A172 (cell line): ENCODE results near the gene SPCS3. TPM values are rescaled to one million over a fixed set of nuclear protein-coding genes. Genes with fewer than 3 reads are reported as not detected.
"Not testable (repeated sequence)": the region's sequence is repeated elsewhere in the genome, so short reads cannot be mapped to it uniquely, and the experiment has no call there.

Experiments
- DNase-seq: peaks from one replicate; pipeline ENCODE4 v3.0.0-alpha.2; 2015; ENCODE audit warnings: low spot score
- total RNA-seq: library from RNA; depleted of rRNA; stranded (reverse); fragments of >200 nt; shearing (Covaris generic); gene quantifications from 2 replicates; pipeline ENCODE4 v1.2.3, GENCODE V29; 2014; rRNA removed

SPCS3 gene
- 52.4 and 69.4 TPM in 2 replicates for total RNA-seq

DNA sequence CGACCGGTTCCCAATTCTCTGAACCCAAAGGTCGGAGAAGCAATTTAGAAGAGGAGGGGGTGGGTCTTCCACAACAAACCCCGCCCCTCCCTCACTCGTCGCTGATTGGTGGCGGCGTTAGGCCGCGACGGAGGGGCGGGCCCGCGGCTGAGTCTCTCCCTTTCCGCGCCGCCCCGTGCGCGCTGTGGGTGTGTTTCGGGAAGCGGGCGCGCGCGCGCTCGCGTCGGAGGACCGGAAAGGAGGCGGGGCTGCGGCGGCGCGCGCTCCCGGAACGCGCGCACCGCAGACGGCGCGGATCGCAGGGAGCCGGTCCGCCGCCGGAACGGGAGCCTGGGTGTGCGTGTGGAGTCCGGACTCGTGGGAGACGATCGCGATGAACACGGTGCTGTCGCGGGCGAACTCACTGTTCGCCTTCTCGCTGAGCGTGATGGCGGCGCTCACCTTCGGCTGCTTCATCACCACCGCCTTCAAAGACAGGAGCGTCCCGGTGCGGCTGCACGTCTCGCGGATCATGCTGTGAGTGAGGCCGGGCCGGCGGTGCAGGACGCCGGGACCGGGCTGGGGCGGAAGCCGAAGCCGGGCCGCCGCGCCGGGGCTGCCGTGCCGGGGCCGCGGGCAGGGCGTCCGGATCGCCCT, at the start of gene SPCS3:
Gene SPCS3 (plus strand): TSS at position 263 of the 636 bp plus-strand sequence. CDS start 111 bp downstream, at position 374.
- peak; percentile 85 for DNase-seq

DNA sequence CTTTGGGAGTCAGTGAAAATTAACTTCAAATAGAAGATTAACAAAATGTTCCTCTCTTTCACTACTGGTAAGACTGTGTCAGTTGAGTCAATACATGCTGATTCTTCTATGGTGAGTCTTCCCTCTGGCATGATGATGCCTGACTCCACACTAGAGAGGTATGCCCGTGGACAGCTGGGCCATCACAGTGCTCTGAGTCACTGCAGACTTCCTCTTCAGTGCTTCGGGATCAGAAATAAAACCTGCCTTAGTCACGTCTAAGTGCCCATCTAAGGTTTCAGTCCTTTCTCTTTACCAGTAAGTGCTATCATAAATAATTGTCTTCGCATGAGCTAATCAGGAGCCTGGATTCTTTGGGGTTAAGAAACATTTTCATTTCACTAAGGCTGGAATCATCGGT, 49.1 kb upstream of the SPCS3 start:
- peak; percentile 97 for DNase-seq

DNA sequence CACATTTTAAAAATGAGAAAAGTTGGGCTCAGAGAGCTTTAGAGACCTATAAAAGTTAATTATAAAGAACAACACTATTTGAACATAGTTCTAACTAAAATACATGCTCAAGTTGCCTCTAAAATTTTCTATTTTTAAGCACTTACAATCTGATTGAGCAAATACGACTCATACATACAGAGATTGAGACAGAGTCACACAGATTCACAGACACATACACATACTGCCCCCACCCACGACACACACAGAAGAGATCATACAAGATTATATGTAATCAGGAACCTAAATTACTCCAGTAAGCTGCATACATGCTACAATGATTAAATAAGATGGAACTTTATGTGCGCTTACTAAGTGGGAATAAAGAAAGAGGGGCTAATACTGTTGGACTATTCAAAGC, 48.0 kb upstream of the SPCS3 start:
- DNase-seq: no peak

DNA sequence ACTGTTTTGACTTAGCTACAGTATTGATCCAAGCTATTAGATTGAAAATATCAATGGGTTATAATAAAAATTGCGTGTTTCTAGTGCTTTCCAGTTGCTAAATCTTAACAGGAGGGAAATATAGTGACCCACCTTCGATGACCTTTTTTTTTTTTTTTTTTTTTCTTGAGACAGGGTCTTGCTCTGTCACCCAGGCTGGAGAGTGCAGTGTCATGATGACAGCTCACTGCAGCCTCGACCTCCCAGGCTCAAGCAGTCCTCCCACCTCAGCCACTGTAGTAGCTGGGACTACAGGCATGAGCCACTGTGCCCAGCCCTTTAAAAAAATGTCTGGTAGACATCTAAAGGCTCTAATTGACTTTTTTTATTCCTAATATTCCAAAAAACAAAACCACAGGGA, 47.0 kb upstream of the SPCS3 start:
- no peak for DNase-seq

DNA sequence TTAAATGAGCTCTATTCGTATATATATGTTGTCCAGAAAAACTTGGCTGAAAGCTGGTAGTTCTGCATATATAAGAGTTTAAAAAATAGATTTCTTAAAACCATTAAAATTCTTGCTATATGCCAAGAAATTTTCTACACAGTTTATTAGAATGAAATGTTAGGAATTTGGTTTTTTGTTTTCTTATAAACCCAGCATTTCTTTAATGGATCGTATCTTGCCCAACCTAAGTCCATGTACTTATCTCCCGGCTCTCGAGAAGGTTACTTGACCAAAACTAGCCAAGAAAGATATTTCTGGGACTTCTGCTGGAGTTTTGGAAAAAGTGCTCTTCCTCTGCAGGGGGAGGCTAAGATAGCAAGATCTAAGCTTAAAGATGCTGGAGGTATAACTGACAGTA, 46.0 kb upstream of the SPCS3 start:
- DNase-seq: no peak

DNA sequence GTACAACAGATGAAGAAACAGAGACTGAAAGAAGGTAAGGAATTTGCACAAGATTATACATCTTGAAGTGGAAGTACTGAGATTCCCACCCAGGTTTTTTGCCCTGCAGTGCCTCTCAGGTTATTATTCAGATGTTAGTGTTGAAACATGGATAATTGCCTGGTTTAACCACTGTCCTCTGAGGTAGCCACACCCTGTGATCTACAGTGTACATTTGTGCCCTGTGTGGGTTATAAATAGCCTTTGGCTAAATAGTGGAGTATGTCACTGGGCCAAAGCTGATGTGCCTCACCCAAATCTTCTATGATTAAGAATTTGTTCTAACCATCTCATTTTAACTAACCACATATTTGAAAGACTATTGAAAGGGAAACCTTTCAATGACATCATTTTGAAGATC, 45.3 kb upstream of the SPCS3 start:
- DNase-seq: peak; percentile 72

DNA sequence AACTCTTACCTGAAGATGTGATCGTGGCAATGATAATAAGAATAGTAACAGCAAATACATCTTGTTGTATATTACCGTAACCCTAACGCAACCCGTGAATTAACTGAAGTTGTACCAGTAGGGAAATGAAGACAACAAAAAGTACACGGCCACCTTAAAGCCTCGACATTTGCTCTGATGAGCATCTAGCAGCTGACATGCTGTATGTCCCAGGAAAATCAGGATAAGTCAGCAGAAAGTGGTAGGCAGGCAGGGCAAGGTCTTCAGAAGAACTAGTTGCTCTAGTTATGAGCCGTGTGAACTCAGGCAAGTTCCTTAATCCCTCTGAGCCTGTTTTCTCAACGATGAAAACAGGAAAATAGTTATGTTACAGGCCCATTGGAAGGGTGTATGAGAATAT, 43.1 kb upstream of the SPCS3 start:
- DNase-seq: no peak

DNA sequence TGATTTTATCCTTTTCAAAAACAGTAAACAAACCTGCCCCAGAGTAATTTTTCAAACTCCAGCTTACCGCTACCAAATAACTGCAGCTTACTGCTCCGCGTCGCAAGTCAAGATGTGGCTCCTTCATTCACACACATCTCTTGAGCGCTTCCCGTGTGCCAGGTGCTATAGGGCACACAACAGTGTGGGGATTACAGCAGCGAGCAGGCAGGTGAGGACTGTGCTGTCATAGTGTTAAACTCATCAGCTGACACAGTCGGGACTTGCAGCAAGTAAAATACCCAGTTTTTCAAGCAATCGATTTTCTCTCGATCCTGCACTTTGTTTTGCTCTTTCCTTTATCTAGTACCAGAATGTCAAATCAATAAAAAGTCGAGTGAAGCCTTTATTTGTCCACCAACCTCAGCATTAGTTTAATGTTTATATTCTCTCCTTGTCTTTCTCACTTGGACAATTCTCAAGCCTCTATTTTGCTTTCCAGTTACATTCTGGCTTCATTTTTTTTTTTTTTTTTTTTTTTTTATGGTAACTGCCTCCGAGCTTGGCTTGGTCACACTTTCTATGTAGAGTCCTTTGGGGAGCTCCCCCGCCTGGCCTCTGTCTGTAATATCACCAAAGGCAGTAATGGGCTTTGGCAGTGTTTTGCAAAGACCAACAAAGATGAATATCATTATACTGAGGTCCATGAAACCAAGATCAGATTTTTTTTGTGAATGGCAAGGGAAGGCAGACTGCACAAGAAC, 42.4 kb upstream of the SPCS3 start:
- DNase-seq: peak; percentile 49

DNA sequence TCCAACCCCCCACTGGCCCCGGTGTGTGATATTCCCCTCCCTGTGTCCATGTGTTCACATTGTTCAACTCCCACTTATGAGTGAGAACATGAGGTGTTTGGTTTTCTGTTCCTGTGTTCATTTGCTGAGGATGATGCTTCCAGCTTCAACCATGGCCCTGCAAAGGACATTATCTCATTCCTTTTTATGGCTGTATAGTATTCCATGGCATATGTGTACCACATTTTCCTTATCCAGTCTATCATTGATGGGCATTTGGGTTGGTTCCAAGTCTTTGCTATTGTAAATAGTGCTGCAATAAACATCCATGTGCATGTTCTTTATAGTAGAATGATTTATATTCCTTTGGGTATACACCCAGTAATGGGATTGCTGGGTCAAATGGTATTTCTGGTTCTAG, 40.2 kb upstream of the SPCS3 start:
- not testable (repeated sequence) for DNase-seq

DNA sequence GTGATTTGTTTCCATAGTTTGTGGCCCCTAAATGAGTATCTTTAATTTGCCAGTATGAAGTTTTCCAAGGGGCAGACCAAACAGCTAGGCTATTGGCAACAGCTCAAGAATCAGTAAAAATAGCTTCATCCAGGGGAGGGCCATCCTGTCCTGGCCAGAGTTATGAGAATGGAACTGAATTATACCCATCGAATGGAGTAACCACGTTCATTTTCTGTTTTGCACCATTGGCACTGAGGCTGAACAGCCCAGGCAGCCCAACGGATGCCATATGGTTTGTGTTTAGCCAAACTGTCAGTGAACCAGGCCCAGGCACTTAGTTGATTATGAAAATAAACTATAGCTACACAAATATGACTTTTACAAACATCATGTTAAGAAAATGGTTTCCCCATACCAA, 33.0 kb upstream of the SPCS3 start:
- DNase-seq: no peak

DNA sequence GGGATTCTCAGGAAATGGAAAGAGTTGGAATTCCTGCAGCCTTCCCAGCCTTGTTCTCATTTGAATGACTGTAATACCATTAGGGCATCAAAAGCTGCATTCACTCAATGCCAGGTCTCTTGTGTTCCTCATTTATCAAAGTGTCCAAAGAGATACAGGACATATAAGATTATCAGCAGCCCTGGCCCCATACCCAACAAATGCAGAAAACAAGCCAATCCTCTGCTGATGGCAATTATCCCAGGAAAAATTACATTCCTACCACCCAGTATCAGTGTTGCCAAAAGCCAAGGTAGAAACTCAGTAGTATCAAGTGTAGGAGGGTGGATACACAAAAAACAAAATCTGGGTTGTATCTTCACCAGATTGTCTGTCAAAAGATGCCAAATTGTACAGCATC, 32.2 kb upstream of the SPCS3 start:
- DNase-seq: no peak

DNA sequence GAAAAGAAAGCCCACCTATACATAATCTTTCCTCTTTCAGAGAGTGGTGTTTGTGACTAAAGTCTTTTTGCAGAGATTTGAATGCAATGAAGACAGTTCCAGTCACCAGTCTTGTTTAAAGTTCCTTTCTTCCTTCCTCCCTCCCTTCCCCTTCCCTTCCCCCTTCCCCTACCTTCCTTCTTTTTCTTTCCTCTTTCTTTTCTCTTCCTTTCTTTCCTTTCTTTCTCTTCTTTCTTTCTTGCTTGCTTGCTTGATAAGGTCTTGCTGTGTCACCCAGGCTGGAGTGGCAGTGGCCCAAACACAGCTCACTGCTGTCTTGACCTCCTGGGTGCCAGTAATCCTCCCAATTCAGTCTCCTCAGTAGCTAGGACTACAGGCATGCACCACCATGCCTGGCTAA, 31.7 kb upstream of the SPCS3 start:
- no peak for DNase-seq

DNA sequence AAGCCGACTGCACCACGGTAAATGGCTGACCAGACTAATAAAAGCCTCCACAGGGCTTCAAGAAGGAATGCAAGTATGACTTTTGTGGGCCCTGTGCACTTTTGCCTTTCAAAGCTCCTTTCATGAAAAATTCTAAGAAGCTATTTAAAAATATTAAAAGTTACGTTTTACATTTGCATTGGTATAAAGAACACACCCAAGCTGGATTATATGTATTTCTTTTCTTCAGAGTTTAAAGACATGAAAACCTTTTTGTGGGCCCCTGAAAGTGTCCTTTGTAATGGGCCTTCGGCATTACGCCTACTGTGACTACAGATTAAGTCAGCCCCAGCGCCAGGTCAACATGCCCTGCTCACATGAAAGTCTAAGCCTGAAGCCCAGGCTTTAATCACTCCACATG, 30.2 kb upstream of the SPCS3 start:
- no peak for DNase-seq

DNA sequence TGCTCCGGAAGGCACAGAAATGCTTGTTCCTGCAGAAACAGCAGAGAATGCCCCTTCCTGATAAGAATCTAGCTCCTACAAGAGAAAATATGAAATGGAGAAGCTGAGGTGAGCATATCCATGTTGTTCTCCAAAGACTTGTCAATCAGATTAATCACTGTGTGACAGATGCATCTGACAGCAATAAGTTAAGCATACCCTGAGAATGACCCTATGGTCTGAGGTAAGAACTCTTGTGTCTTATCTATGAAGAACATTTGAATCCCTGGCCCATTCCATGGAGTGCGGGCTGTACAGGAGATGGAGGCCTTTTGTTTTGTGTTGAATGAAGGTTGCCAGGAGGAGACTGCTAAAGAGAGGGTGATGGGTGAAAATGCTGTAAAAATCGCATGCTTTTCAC, 29.2 kb upstream of the SPCS3 start:
- no peak for DNase-seq

DNA sequence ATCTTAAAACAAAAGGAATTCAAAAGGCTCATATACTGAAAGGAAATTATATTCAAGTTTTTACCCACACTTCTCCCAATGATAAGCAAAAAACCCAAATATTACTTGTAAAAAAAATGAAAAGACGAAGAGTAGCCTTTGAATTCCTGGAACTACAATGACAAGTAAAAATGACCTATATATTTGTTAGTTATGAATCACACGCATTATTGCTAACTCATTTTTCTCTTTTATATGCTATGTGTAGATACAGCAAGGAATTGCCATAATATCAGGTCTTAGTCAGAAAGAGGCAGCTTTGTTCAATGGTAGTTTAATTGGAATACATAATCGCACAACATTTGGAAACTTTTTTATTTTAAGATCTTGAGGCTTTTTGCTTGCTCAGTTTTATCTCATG, 28.0 kb upstream of the SPCS3 start:
- DNase-seq: no peak

DNA sequence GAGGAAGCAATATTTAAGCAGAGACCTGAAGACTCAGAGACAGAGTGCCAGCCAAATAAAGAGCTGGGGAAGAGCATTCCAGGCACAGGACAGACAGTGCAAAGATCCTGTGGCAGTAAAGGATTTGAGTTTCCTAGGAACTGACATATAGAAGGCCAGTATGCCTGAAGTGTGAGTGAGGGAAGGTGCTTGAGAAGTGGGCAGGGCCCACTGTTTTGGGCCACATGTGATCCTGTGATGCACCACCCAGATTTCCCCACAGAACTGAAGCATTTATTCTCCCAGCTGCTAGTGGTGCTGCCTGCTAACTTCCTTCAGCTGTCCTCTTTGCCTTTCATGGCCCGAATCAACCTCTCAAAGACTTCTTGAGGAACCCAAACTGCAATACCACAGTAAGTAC, 26.8 kb upstream of the SPCS3 start:
- no peak for DNase-seq

DNA sequence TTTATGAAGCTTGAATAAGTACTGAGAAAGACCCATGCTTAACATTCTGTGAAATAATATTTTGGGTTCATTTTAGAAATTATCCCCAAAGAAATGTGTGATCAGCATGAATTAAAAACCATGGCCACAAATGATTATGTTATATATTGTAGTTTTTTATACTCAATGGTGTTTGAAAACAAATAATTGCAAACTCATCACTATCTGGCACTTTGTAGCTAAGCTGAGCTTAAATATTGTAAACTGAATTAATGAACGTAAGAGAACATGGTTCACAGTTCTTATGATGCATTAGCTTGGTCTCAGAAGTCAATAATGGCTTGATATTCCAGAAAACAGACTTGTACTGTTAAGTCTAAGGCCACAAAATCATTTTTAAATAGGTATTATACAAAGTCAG, 26.1 kb upstream of the SPCS3 start:
- DNase-seq: no peak

DNA sequence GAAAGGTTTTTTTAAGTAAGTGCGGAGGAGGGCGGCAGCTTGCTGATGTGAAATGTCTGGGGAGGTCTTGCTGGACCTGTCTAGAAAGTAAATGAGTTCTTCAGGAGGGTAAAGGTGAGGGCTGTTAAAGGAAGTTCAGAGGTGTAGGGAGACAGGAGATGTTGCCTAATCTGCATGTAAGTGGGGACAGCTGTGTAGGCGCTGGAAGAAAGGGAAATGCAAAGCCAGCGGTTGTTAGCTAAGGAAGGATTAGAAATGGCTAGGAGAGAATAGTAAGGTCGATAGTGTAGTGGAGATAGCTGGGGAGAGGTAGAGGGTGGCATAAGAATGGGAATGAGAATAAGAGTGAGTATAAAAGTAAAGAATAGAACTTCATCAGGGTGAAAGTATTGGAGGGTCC, 23.9 kb upstream of the SPCS3 start:
- not testable (repeated sequence) for DNase-seq

DNA sequence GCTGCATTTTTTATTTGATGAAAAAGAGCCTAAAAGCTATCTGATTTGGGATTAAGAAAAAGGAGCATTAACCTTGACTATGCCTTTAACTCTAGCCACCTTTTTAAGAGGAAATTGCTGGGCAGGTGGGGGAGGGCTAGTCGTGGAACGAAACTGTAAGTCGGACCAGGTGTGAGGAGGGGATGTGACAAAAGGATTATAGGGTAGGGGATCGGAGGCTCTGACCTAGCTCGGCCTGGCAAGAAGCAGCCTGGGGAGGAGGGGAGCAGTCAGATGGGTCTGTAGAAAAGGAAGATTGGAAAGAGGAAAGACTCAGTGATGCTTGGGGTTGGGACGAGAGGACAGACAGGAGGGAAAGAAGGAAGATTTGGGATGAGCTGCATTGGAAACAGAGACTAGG, 21.1 kb upstream of the SPCS3 start:
- DNase-seq: no peak

DNA sequence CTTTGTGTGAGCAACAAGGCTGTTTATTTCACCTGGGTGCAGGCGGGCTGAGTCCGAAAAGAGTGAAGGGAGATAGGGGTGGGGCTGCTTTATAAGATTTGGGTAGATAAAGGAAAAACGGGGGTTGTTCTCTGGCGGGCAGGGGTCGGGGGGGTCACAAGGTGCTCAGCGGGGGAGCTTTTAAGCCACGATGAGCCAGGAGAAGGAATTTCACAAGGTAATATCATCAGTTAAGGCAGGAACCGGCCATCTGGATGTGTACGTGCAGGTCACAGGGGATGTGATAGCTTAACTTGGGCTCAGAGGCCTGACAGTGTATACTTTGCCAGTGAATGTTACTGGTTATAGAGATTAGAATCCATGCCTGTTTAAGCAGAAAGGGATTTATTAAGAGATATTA, 19.7 kb upstream of the SPCS3 start:
- no peak for DNase-seq

DNA sequence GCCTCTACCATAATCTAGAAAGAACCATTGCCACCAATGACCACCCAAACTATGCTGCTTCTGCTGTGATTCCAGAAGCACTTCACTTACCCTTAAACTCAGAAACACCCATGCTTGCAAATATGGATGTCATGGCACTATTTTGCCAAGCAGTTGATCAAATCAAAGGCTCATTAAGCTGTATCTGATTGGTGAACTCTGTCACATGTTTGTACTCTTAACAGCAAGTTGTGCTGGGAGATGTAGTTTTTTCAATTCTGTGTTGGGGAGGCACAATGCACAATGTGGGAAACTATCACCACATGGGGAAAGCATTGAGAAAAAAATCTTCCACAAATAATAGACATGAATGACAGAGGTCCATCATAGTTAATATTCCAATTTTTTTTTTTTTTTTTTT, 19.2 kb upstream of the SPCS3 start:
- DNase-seq: no peak

DNA sequence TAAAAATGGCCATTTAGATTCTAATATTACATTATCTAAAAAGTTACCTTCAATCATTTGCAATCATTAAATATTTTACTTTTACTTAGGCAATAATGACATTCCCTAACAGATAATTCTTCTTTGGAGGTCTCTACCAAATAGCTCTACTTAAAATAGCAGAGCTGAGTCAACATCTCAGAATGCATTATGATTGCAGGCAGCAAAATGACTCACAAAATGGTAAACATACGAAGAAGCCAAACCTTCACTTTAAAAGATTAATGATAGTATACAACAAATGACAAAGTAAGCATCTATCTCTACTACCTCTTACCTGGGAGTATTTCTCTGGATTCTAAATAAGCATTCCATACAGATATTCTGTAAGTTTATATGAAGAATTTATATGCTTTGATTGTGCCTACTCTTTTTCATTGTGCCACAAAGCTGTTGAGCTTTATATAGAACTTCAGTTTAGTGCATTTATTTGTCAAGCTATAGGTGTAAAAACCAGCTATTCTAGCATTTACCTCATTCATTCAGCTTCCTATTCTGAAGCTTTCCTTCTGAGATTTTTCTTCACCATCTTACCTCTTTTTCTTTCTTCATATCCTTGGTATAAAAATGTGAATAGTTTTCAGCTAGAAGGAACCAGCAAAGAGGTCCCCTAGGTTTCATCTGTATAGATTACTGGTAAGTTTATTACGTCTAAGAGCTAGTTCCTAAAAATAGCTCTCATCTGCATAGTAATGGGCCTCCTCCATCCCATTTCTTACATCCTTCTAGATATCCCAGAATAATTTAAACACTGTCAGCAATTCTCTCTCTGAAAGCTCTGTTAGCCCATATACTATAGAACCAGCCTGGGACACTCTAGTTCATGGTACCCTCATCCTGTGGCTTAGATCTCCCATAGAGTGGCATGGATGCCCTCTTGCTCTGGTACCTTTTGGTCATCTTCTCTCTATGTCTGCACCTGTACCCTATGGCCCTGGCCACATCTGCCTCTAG, 17.2 kb upstream of the SPCS3 start:
- DNase-seq: peak; percentile 81
